ENCODE data around the gene RBM24. TPM values are rescaled to one million over a fixed set of nuclear protein-coding genes. Genes with fewer than 3 reads are reported as not detected.
"Not testable (repeated sequence)": the region's sequence is repeated elsewhere in the genome, so short reads cannot be mapped to it uniquely, and the experiment has no call there.

RBM24 gene
- total RNA-seq, 3 donors from 2014 or later: 1.3 to 2.5 (median 1.8) TPM

- Histone ChIP-seq H3K27ac (no peak overlapping the region), H3K36me3 (no peaks in the 10 kb centered on the region), H3K4me1 (no peaks in the 10 kb centered on the region), H3K4me3 (no peak overlapping the region), H3K27me3 (no peaks in the 10 kb centered on the region), H3K9me3 (no peaks in the 10 kb centered on the region)
- no peak for DNase-seq (ENCODE audit: low spot score in 2 of 2)
- no peak for TF ChIP-seq CTCF (IDR thresholded peaks at IDR 0.05)
- no peak for TF ChIP-seq POLR2AphosphoS5 (IDR thresholded peaks at IDR 0.05)
- no peak for TF ChIP-seq POLR2A (IDR thresholded peaks at IDR 0.05)
- intact Hi-C loops (cut with DNase I; ENCODE audit: low total_unique reads): no loop called here
Measured at GRCh38 chr6:17303444-17303843, 22.3 kb downstream of the RBM24 start.

- intact Hi-C loops (cut with DNase I; ENCODE audit: low total_unique reads): no loop called here
- no peaks in the 10 kb centered on the region for H3K9me3 ChIP-seq
- H3K36me3 ChIP-seq: no peaks in the 10 kb centered on the region
- no peaks in the 10 kb centered on the region for H3K4me1 ChIP-seq
- DNase-seq (ENCODE audit: low spot score in 2 of 2): no peak
- H3K27ac ChIP-seq: no peak overlapping the region
- no peaks in the 10 kb centered on the region for H3K27me3 ChIP-seq
- TF ChIP-seq CTCF (IDR thresholded peaks at IDR 0.05) (no peak), POLR2A (IDR thresholded peaks at IDR 0.05) (no peak), POLR2AphosphoS5 (IDR thresholded peaks at IDR 0.05) (no peak)
- no peak overlapping the region for H3K4me3 ChIP-seq
Measured at GRCh38 chr6:17305219-17306001, 24.2 kb downstream of the RBM24 start.

GRCh38 chr6:17311595-17312311, 30.6 kb downstream of the RBM24 start:
- no peak overlapping the region for H3K4me3 ChIP-seq
- intact Hi-C loops (cut with DNase I; ENCODE audit: low total_unique reads): loop anchor here (2.0 to 5.0 kb wide), 2 partner anchors 55 to 191 kb away; no protein-coding TSS in a partner anchor
- TF ChIP-seq CTCF (IDR thresholded peaks at IDR 0.05) (no peak), POLR2AphosphoS5 (IDR thresholded peaks at IDR 0.05) (no peak), POLR2A (IDR thresholded peaks at IDR 0.05) (no peak)
- H3K4me1 ChIP-seq: no peaks in the 10 kb centered on the region
- no peak for DNase-seq (ENCODE audit: low spot score in 2 of 2)
- H3K27ac ChIP-seq: no peak overlapping the region
- no peaks in the 10 kb centered on the region for H3K36me3 ChIP-seq
- no peaks in the 10 kb centered on the region for H3K27me3 ChIP-seq
- no peaks in the 10 kb centered on the region for H3K9me3 ChIP-seq

GRCh38 chr6:17313238-17313637, 32.1 kb downstream of the RBM24 start:
- H3K4me3 ChIP-seq; H3K27ac ChIP-seq; H3K4me1 ChIP-seq; H3K27me3 ChIP-seq; H3K36me3 ChIP-seq; H3K9me3 ChIP-seq; DNase-seq (ENCODE audit: low spot score in 2 of 2): not testable (repeated sequence)
- intact Hi-C loops (cut with DNase I; ENCODE audit: low total_unique reads): loop anchor here (5.0 kb wide), 1 partner anchor 189 kb away; no protein-coding TSS in a partner anchor

GRCh38 chr6:17313971-17314370, 32.8 kb downstream of the RBM24 start:
- no peaks in the 10 kb centered on the region for H3K27me3 ChIP-seq
- no peaks in the 10 kb centered on the region for H3K36me3 ChIP-seq

More at GRCh38 chr6:17313971-17314370, 32.8 kb downstream of the RBM24 start:
- H3K4me1 ChIP-seq: no peaks in the 10 kb centered on the region
- H3K27ac ChIP-seq: no peak overlapping the region
- DNase-seq (ENCODE audit: low spot score in 2 of 2): no peak
- TF ChIP-seq POLR2AphosphoS5 (IDR thresholded peaks at IDR 0.05) (no peak), CTCF (IDR thresholded peaks at IDR 0.05) (no peak), POLR2A (IDR thresholded peaks at IDR 0.05) (no peak)
- H3K4me3 ChIP-seq: no peak overlapping the region
- no peaks in the 10 kb centered on the region for H3K9me3 ChIP-seq
- intact Hi-C loops (cut with DNase I; ENCODE audit: low total_unique reads): loop anchor here (5.0 kb wide), 1 partner anchor 188 kb away; no protein-coding TSS in a partner anchor

Data from breast epithelium (tissue), 4 donors.